IMR-90 (cell line): ENCODE results near the gene MAML2. TPM values are rescaled to one million over a fixed set of nuclear protein-coding genes. Genes with fewer than 3 reads are reported as not detected.
A peak's percentile ranks its signal among the peaks of the same experiment; 100 is the strongest.

Experiments
- ATAC-seq: fragments of 200-7000 bp; cut with Tn5 transposase; 2 replicates; pipeline ENCODE4 v1.9.1; 2020; ENCODE audit warnings: low read depth, mild to moderate bottlenecking, moderate library complexity
- BruUV-seq: library from RNA; stranded (reverse); fragments of 400-500 nt; replicated peaks from 2 replicates; lab custom pipeline; 2021; lab: Mats Ljungman, UMichigan
- CTCF ChIA-PET: fragments of 300-600 bp; formaldehyde crosslinking; extraction: SDS; loops from one replicate; lab custom pipeline; 2021; ENCODE audit warnings: antibody characterized with exemption; lab: Yijun Ruan, JAX
- POLR2A ChIA-PET: fragments of 300-600 bp; sonication (Branson Sonifier 250); formaldehyde crosslinking; loops from one replicate; lab custom pipeline; 2022; ENCODE audit warnings: antibody characterized with exemption; ENCODE audit not compliant: unreplicated experiment; lab: Charles Lee
- DNase-seq: peaks from one replicate; pipeline ENCODE4 v3.0.0; 2013
- H2AFZ ChIP-seq: replicated peaks from 2 replicates; pipeline ENCODE3; 2013; ENCODE audit warnings: low read length, mild to moderate bottlenecking; ENCODE audit not compliant: poor library complexity
- H2AK5ac ChIP-seq: 2 replicates; pipeline ENCODE4 v1.6.1; 2013; ENCODE audit warnings: low read depth, low read length, inconsistent platforms
- H2AK9ac ChIP-seq: replicated peaks from 2 replicates; pipeline ENCODE3; 2013; ENCODE audit warnings: mild to moderate bottlenecking, low read depth, low read length, moderate library complexity; ENCODE audit not compliant: poor library complexity
- H2BK120ac ChIP-seq: 2 replicates; pipeline ENCODE4 v1.6.1; 2013; ENCODE audit warnings: low read depth, low read length, inconsistent platforms
- H2BK15ac ChIP-seq: 3 replicates; pipeline ENCODE4 v1.6.1; 2013; ENCODE audit warnings: low read depth, low read length, inconsistent platforms
- H2BK20ac ChIP-seq: 2 replicates; pipeline ENCODE4 v1.6.1; 2013; ENCODE audit warnings: low read depth, mild to moderate bottlenecking, inconsistent platforms, low read length, moderate library complexity
- H2BK5ac ChIP-seq: 2 replicates; pipeline ENCODE4 v1.6.1; 2013; ENCODE audit warnings: mild to moderate bottlenecking, low read depth, low read length, inconsistent platforms; ENCODE audit not compliant: poor library complexity, severe bottlenecking
- H3K14ac ChIP-seq: replicated peaks from 2 replicates; pipeline ENCODE4 v1.6.1; 2013; ENCODE audit warnings: low read depth, low read length, inconsistent platforms
- H3K18ac ChIP-seq: 2 replicates; pipeline ENCODE4 v1.6.1; 2013; ENCODE audit warnings: low read depth, low read length, control low read depth
- H3K23ac ChIP-seq: 2 replicates; pipeline ENCODE4 v1.6.1; 2013; ENCODE audit warnings: low read depth, low read length, inconsistent platforms
- H3K27ac ChIP-seq: 2 replicates; pipeline ENCODE4 v1.5.1; 2013; ENCODE audit warnings: mild to moderate bottlenecking, control low read depth, low read length; ENCODE audit not compliant: insufficient read depth
- H3K27me3 ChIP-seq: 2 replicates; pipeline ENCODE4 v1.6.1; 2013; ENCODE audit warnings: low read length; ENCODE audit not compliant: control insufficient read depth, insufficient read depth
- H3K36me3 ChIP-seq: 2 replicates; pipeline ENCODE4 v1.6.1; 2013; ENCODE audit warnings: low read length, mixed read lengths; ENCODE audit not compliant: control insufficient read depth, insufficient read depth
- H3K4ac ChIP-seq: 2 replicates; pipeline ENCODE4 v1.6.1; 2013; ENCODE audit warnings: low read depth, low read length, inconsistent platforms
- H3K4me1 ChIP-seq: 2 replicates; pipeline ENCODE4 v1.6.1; 2013; ENCODE audit warnings: low read length, mixed read lengths; ENCODE audit not compliant: control insufficient read depth, insufficient read depth
- H3K4me2 ChIP-seq: 2 replicates; pipeline ENCODE4 v1.6.1; 2013; ENCODE audit warnings: low read depth, mild to moderate bottlenecking, control low read depth, low read length, moderate library complexity
- H3K4me3 ChIP-seq: 2 replicates; pipeline ENCODE4 v1.5.1; 2013; ENCODE audit warnings: low read depth, mild to moderate bottlenecking, control low read depth, low read length, moderate library complexity; ENCODE audit not compliant: insufficient read depth
- H3K56ac ChIP-seq: 2 replicates; pipeline ENCODE4 v1.6.1; 2013; ENCODE audit warnings: low read length, inconsistent platforms; ENCODE audit not compliant: insufficient read depth; ENCODE audit errors: extremely low read depth
- H3K79me1 ChIP-seq, 2 experiments: 2 replicates each; pipeline ENCODE4 v1.6.1; 2013; ENCODE audit warnings: low read length in 2 of 2, inconsistent platforms in 1 of 2, low read depth in 1 of 2
- H3K9ac ChIP-seq: 2 replicates; pipeline ENCODE4 v1.6.1; 2013; ENCODE audit warnings: low read depth, low read length, control low read depth
- H3K9me1 ChIP-seq: 2 replicates; pipeline ENCODE4 v1.6.1; 2013; ENCODE audit warnings: low read length, inconsistent platforms; ENCODE audit not compliant: insufficient read depth
- H3K9me3 ChIP-seq: 2 replicates; pipeline ENCODE4 v1.6.1; 2013; ENCODE audit warnings: low read length; ENCODE audit not compliant: control insufficient read depth, insufficient read depth
- H4K20me1 ChIP-seq: 2 replicates; pipeline ENCODE4 v1.6.1; 2013; ENCODE audit warnings: low read length, inconsistent platforms; ENCODE audit not compliant: insufficient read depth
- H4K5ac ChIP-seq: 2 replicates; pipeline ENCODE4 v1.6.1; 2013; ENCODE audit warnings: mild to moderate bottlenecking, low read depth, low read length, control low read depth
- H4K8ac ChIP-seq, 2 experiments: 2 replicates each; pipeline ENCODE4 v1.6.1; 2013; ENCODE audit warnings: low read depth in 2 of 2, low read length in 2 of 2, control low read depth in 1 of 2, inconsistent platforms in 1 of 2
- H4K91ac ChIP-seq: 2 replicates; pipeline ENCODE4 v1.6.1; 2013; ENCODE audit warnings: low read depth, low read length, inconsistent platforms; ENCODE audit not compliant: insufficient read depth
- FOS ChIP-seq: fragments of 150-350 bp; IDR thresholded peaks from 2 replicates; pipeline ENCODE4 v1.6.1; 2016; ENCODE audit warnings: low read depth, low read length
- MAFK ChIP-seq: IDR thresholded peaks from 2 replicates; pipeline ENCODE4 v1.6.1; 2012; ENCODE audit warnings: low read depth, low read length, improper control_type of control experiment
- RAD21 ChIP-seq: IDR thresholded peaks from 2 replicates; pipeline ENCODE4 v1.6.1; 2012; ENCODE audit warnings: low read length, improper control_type of control experiment
- WGBS, 2 experiments: methylation state at CpG; one replicate each; pipeline versions ENCODE4 v1.1.5 to v1.1.7; 2013; ENCODE audit warnings: missing lambda C conversion rate in 2 of 2; ENCODE audit not compliant: insufficient read length in 1 of 2; ENCODE audit errors: extremely low coverage in 2 of 2; 5-methylcytosine and 5-hydroxymethylcytosine counted together
- dilution Hi-C: fragments of 300-500 bp; cut with HindIII; formaldehyde crosslinking; loops from one replicate; pipeline ENCODE4 v1.14.3; 2018; ENCODE audit warnings: low sequenced_read_pairs; ENCODE audit not compliant: unreplicated experiment
- in situ Hi-C: fragments of 300-500 bp; cut with MboI; formaldehyde crosslinking; loops from 3 replicates; pipeline ENCODE4 v1.14.3; 2019; ENCODE audit warnings: low sequenced_read_pairs, inconsistent platforms, mixed read lengths
- intact Hi-C: fragments of 100-400 bp; cut with micrococcal nuclease; formaldehyde crosslinking; loops from 2 replicates; pipeline ENCODE4 v1.10.0; 2022
- polyA plus RNA-seq, 3 experiments: library from polyadenylated mRNA; depleted of rRNA; stranded (reverse); fragments of >200 nt; gene quantifications; 2 replicates each; pipeline ENCODE4 v1.2.3, GENCODE V29; 2012; ENCODE audit warnings: low replicate concordance in 1 of 3
- total RNA-seq: library from RNA; depleted of rRNA; stranded (reverse); fragments of >200 nt; gene quantifications from 2 replicates; pipeline ENCODE4 v1.2.3, GENCODE V29; 2012
- TF ChIP-seq, protein P1 (sequence below): conservative IDR thresholded peaks from 2 replicates; pipeline ENCODE4 v1.5.1; 2012; ENCODE audit warnings: mild to moderate bottlenecking, low read depth, low read length, improper control_type of control experiment

MAML2 gene
- total and polyA plus RNA-seq, 2 of the 4 experiments (the other 2 are of a cell fraction): 15.0 to 19.5 TPM

DNA sequence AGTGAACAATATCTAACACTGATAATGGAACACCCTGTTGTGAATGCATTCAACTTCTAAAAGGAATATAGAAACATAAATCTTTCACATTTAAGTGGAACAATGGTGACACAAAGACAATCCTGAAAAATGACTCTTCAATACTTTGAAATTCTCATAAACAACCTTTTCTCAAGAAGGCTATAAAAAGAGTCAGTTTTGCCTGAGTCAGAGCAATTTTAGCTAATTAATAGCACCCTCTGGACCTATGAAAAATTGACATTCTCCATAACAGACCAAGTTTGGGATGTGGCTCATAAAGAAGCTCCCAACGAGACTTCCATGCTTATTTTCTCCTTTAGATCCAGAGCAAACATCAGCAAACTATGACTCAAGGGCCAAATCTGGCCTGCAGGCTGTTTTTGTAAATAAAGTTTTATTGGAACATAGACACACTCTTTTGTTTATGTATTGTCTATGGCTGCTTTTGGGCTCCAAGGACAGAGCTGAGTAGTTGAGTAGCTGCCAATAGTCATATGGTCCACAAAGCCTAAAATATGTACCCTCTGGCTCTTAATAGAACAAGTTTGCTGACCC, 108.0 kb downstream of the MAML2 start:
- Histone ChIP-seq H2BK15ac (no peak overlapping the region), H3K9me1 (no peaks in the 10 kb centered on the region), H3K4me2 (peak overlapping the region; percentile 48; the same call in 1 of the 2 replicates), H3K4ac (no peak overlapping the region), H2BK120ac (no peak overlapping the region), H3K36me3 (peaks cover 1% of the 10 kb centered on the region; the same call in 1 of the 2 replicates), H2AK5ac (no peak overlapping the region), H3K9ac (no peak overlapping the region), H3K4me1 (peaks cover 19% of the 10 kb centered on the region), H3K27ac (0 out of 2 replicates have a peak overlapping the region, but pooled peaks have one; percentile 29), H4K5ac (peak overlapping the region; percentile 67; the same call in 1 of the 2 replicates), H4K91ac (peak overlapping the region; percentile 47; the same call in 1 of the 2 replicates), H3K79me1 (peaks cover 34 to 72% of the 10 kb centered on the region in 2 experiments), H3K9me3 (no peaks in the 10 kb centered on the region), H3K23ac (no peak overlapping the region), H3K14ac (peak overlapping the region; percentile 33; the same call in 1 of the 2 replicates), H3K27me3 (no peaks in the 10 kb centered on the region), H3K4me3 (no peak overlapping the region), H2BK5ac (peak overlapping the region; percentile 76), H2AK9ac (no peak overlapping the region), H4K8ac (peak overlapping the region in 1 of 2 experiments; percentile 32; a peak in 1 of 4 replicates), H4K20me1 (no peaks in the 10 kb centered on the region), H2AFZ (no peak overlapping the region), H3K56ac (no peak overlapping the region), H3K18ac (peak overlapping the region; percentile 76), H2BK20ac (no peak overlapping the region)
- DNase-seq (no peak), ATAC-seq (no peak)
- no TSS peak for BruUV-seq
- WGBS, 2 experiments: no CpG with 5 or more reads among the region's 1 CpG
- POLR2A ChIA-PET: no interaction called here
- CTCF ChIA-PET: interaction anchor here (0.7 to 5.7 kb wide), 3 partner anchors 15 to 107 kb away, joined by 3 to 34 read pairs (median 6); partner anchors contain the start of gene MAML2
- intact Hi-C loops: loop anchor here (5.0 to 10.0 kb wide), 3 partner anchors 178 to 403 kb away; partner anchors contain the start of gene MTMR2
- in situ Hi-C loops: no loop called here
- dilution Hi-C loops: no loop called here
- TF ChIP-seq FOS (0 out of 2 replicates have a peak, but pooled peaks have one; percentile 2), RAD21 (no peak), MAFK (no peak)
- TF ChIP-seq, protein P1, sequence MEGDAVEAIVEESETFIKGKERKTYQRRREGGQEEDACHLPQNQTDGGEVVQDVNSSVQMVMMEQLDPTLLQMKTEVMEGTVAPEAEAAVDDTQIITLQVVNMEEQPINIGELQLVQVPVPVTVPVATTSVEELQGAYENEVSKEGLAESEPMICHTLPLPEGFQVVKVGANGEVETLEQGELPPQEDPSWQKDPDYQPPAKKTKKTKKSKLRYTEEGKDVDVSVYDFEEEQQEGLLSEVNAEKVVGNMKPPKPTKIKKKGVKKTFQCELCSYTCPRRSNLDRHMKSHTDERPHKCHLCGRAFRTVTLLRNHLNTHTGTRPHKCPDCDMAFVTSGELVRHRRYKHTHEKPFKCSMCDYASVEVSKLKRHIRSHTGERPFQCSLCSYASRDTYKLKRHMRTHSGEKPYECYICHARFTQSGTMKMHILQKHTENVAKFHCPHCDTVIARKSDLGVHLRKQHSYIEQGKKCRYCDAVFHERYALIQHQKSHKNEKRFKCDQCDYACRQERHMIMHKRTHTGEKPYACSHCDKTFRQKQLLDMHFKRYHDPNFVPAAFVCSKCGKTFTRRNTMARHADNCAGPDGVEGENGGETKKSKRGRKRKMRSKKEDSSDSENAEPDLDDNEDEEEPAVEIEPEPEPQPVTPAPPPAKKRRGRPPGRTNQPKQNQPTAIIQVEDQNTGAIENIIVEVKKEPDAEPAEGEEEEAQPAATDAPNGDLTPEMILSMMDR: no peak
